Glutamatergic neuron (in vitro differentiated cells): Measurements from ENCODE around the gene GCN1. TPM values are rescaled to one million over a fixed set of nuclear protein-coding genes. Genes with fewer than 3 reads are reported as not detected.
A peak's percentile ranks its signal among the peaks of the same experiment; 100 is the strongest.
"Not testable (repeated sequence)": the region's sequence is repeated elsewhere in the genome, so short reads cannot be mapped to it uniquely, and the experiment has no call there.

Experiments
- DNase-seq: peaks from one replicate; pipeline ENCODE4 v3.0.0; 2022
- H3K27ac Mint-ChIP-seq: one replicate; pipeline ENCODE4 v1.8.0; 2020; ENCODE audit warnings: mild to moderate bottlenecking, mixed read lengths, inconsistent platforms; ENCODE audit not compliant: unreplicated experiment
- H3K27me3 Mint-ChIP-seq: one replicate; pipeline ENCODE4 v1.8.0; 2020; ENCODE audit warnings: mild to moderate bottlenecking, moderate library complexity, mixed read lengths, inconsistent platforms; ENCODE audit not compliant: unreplicated experiment
- H3K36me3 Mint-ChIP-seq: one replicate; pipeline ENCODE4 v1.8.0; 2020; ENCODE audit warnings: mild to moderate bottlenecking, mixed read lengths, inconsistent platforms; ENCODE audit not compliant: unreplicated experiment
- H3K4me1 Mint-ChIP-seq: one replicate; pipeline ENCODE4 v1.8.0; 2020; ENCODE audit warnings: mild to moderate bottlenecking, low read depth, mixed read lengths, inconsistent platforms; ENCODE audit not compliant: unreplicated experiment
- H3K4me3 Mint-ChIP-seq: one replicate; pipeline ENCODE4 v1.8.0; 2020; ENCODE audit warnings: mild to moderate bottlenecking, mixed read lengths, inconsistent platforms; ENCODE audit not compliant: unreplicated experiment
- H3K9me3 Mint-ChIP-seq: one replicate; pipeline ENCODE4 v1.8.0; 2020; ENCODE audit warnings: mild to moderate bottlenecking, moderate library complexity, mixed read lengths, inconsistent platforms; ENCODE audit not compliant: unreplicated experiment
- total RNA-seq: library from RNA; stranded (reverse); fragmentation: NEBNext Ultra II Directional; extraction: Animal tissue kit (Norgen Biotek cat#: 25700); gene quantifications from one replicate; pipeline ENCODE4 v1.2.1, GENCODE V29; 2021; ENCODE audit not compliant: unreplicated experiment
- TF ChIP-seq, protein P1 (sequence below): fragments of 200-600 bp; sonication (generic); IDR thresholded peaks from one replicate; pipeline ENCODE4 v1.5.0; 2021; ENCODE audit not compliant: partially characterized antibody, unreplicated experiment

GCN1 gene
- total RNA-seq, 1 donor from 2014 or later, result 173 TPM

- peaks cover 10% of the 10 kb centered on the region for H3K4me1 Mint-ChIP-seq
- H3K27me3 Mint-ChIP-seq, result peaks cover 2% of the 10 kb centered on the region
- DNase-seq, result no peak
- H3K9me3 Mint-ChIP-seq, result peaks cover 10% of the 10 kb centered on the region
- H3K27ac Mint-ChIP-seq, result peak overlapping the region; percentile 98
- H3K4me3 Mint-ChIP-seq, result peak overlapping the region; percentile 98
- TF ChIP-seq, protein P1, sequence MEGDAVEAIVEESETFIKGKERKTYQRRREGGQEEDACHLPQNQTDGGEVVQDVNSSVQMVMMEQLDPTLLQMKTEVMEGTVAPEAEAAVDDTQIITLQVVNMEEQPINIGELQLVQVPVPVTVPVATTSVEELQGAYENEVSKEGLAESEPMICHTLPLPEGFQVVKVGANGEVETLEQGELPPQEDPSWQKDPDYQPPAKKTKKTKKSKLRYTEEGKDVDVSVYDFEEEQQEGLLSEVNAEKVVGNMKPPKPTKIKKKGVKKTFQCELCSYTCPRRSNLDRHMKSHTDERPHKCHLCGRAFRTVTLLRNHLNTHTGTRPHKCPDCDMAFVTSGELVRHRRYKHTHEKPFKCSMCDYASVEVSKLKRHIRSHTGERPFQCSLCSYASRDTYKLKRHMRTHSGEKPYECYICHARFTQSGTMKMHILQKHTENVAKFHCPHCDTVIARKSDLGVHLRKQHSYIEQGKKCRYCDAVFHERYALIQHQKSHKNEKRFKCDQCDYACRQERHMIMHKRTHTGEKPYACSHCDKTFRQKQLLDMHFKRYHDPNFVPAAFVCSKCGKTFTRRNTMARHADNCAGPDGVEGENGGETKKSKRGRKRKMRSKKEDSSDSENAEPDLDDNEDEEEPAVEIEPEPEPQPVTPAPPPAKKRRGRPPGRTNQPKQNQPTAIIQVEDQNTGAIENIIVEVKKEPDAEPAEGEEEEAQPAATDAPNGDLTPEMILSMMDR, result no peak
- no peaks in the 10 kb centered on the region for H3K36me3 Mint-ChIP-seq
These were observed 5.2 kb upstream of the GCN1 start for GRCh38 chr12:120199595-120200306.

DNA sequence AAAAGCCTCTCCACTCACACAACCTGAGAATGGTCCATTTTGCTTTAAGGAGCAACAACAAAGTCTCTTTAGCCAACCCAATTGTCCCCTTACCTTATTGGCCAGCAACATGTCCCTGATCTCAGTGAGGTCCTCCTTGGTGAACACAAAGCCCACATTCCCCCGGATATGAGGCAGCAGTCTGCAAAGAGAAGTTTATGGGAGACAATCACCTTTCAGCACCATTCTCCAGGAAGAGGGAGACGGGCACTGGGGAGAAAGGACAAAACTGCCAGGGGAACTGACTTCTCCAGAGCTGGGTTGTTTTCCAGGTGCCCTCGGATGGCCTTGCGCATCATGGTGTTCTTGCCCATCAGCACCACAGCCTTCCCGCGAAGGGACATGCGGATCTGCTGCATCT lies 4.5 kb upstream of the GCN1 start:
- Mint-ChIP-seq H3K27me3 (peaks cover 2% of the 10 kb centered on the region), H3K4me1 (peaks cover 10% of the 10 kb centered on the region)

GRCh38 chr12:120197542-120197887 lies 3.0 kb upstream of the GCN1 start:
- Mint-ChIP-seq H3K27me3 (peaks cover 2% of the 10 kb centered on the region), H3K27ac (no peak overlapping the region), H3K4me3 (no peak overlapping the region), H3K4me1 (peaks cover 14% of the 10 kb centered on the region), H3K9me3 (peaks cover 13% of the 10 kb centered on the region), H3K36me3 (no peaks in the 10 kb centered on the region)
- TF ChIP-seq, protein P1, result no peak
- DNase-seq, result no peak

More for the DNA sequence above, 4.5 kb upstream of the GCN1 start:
- peaks cover 11% of the 10 kb centered on the region for H3K9me3 Mint-ChIP-seq
- H3K36me3 Mint-ChIP-seq, result no peaks in the 10 kb centered on the region
- TF ChIP-seq, protein P1, result no peak
- no peak for DNase-seq
- H3K4me3 Mint-ChIP-seq, result peak overlapping the region; percentile 98
- H3K27ac Mint-ChIP-seq, result peak overlapping the region; percentile 84

GRCh38 chr12:120196817-120197541 lies 2.5 kb upstream of the GCN1 start:
- not testable (repeated sequence) for DNase-seq, H3K4me3 Mint-ChIP-seq

DNA sequence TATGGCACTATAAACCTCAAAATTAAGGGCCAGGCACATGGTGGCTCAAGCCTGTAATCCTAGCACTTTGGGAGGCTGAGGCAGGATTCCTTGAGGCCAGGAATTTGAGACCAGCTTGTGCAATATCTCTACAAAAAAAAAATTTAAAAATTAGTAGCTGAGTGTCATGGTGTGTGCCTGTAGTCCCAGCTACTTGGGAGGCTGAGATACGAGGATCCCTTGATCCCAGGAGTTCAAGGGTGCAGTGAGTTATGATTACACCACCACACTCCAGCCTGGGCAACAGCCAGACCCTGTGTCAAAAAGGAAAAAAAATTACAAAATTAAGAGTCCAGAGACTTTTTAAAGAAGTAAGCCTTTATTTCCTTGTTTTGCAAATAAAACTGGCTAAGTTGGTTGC lies 1.8 kb upstream of the GCN1 start:
- peaks cover 2% of the 10 kb centered on the region for H3K27me3 Mint-ChIP-seq
- TF ChIP-seq, protein P1, result no peak
- peaks cover 15% of the 10 kb centered on the region for H3K4me1 Mint-ChIP-seq
- no peak overlapping the region for H3K27ac Mint-ChIP-seq
- H3K4me3 Mint-ChIP-seq, result no peak overlapping the region
- DNase-seq, result no peak
- H3K9me3 Mint-ChIP-seq, result peaks cover 11% of the 10 kb centered on the region
- no peaks in the 10 kb centered on the region for H3K36me3 Mint-ChIP-seq

More at GRCh38 chr12:120196817-120197541, 2.5 kb upstream of the GCN1 start:
- H3K27me3 Mint-ChIP-seq, H3K36me3 Mint-ChIP-seq: not testable (repeated sequence)
- Mint-ChIP-seq H3K4me1 (peaks cover 11% of the 10 kb centered on the region), H3K9me3 (peaks cover 10% of the 10 kb centered on the region), H3K27ac (peak overlapping the region; percentile 43)
